ENCODE data around the gene RANBP17.

DNA sequence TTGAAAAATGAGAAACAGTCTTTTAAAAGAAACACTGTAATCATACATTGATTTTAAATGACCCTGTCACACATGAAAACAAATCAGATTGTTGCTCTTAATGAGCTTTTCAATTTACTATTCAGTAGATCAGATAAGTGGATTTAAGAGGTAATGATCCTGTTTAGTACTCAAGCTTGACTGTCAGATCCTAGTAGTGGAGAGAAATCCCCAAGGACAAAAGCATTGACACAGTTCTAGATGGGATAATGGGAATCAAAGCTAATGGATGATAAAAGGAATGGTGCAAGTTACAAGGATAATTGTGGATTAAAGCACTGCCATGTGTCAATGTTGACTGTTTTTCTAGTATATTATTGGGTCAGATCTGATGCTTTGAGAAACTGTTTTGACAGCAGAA, 304.9 kb downstream of the RANBP17 start:
- no peak for TF ChIP-seq CTCF (IDR thresholded peaks at IDR 0.05; ENCODE audit: low read depth, low read length, poor library complexity, severe bottlenecking)
- TF ChIP-seq EZH2phosphoT487 (IDR thresholded peaks at IDR 0.05; ENCODE audit: borderline replicate concordance, low read length), result no peak

Measured in DOHH2 (cell line).